ENCODE data around the gene CSAD. TPM values are rescaled to one million over a fixed set of nuclear protein-coding genes. Genes with fewer than 3 reads are reported as not detected.

Gene CSAD
- total RNA-seq, 1 donor from 2014 or later = 44.9 TPM

DNA sequence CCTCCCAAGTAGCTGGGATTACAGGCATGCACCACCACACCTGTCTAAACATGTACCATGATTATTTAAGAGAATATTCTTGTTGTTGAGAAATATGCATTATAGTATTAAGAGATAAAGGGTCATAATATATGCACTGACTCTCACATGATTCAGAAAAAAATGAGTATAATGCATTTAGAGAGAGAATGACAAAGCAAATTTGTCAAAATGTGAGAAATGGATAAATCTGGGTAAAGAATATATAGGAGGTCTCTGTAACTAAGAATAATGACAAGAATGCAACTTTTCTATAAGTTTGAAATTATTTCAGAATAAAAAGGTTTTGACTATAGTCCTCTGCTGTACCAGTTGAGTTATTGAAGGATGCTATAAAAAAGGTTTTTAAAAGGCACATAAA lies 28.3 kb downstream of the CSAD start:
- TF ChIP-seq CTCF (IDR thresholded peaks at IDR 0.05) (no peak), POLR2AphosphoS5 (IDR thresholded peaks at IDR 0.05; ENCODE audit: insufficient read depth in 1 of 2, low read depth in 1 of 2) (no peak), POLR2A (IDR thresholded peaks at IDR 0.05) (no peak)
- Histone ChIP-seq H3K36me3 (no peaks in the 10 kb centered on the region), H3K27me3 (no peaks in the 10 kb centered on the region), H3K9me3 (no peaks in the 10 kb centered on the region), H3K27ac (no peak overlapping the region), H3K4me3 (no peak overlapping the region), H3K4me1 (no peaks in the 10 kb centered on the region)
- no peak for DNase-seq (ENCODE audit: extremely low spot score in 2 of 2)
- intact Hi-C loops (cut with DNase I) = no loop called here

DNA sequence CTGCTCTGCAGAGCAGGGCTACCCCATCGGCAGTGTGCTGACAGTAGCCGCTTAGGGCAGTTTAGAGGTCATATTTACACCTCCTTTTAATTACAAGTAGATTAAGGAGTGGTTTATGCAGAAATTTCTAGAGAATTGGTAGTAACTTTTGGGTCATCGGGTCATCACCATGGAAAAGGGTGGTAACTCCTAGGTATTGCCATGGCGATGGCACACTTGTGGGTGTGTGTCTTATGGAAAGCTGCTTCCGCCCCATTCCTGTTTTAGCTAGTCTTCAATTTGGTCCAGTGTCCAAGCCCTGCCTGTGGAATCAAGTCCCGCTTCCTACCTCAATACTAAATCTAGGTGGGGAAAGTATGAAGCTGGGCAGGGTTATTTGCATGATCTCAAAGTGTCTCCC lies 29.7 kb downstream of the CSAD start:
- TF ChIP-seq CTCF (IDR thresholded peaks at IDR 0.05) (no peak), POLR2AphosphoS5 (IDR thresholded peaks at IDR 0.05; ENCODE audit: insufficient read depth in 1 of 2, low read depth in 1 of 2) (no peak), POLR2A (IDR thresholded peaks at IDR 0.05) (no peak)
- Histone ChIP-seq H3K36me3 (no peaks in the 10 kb centered on the region), H3K4me3 (no peak overlapping the region), H3K27ac (no peak overlapping the region), H3K27me3 (no peaks in the 10 kb centered on the region), H3K4me1 (no peaks in the 10 kb centered on the region), H3K9me3 (no peaks in the 10 kb centered on the region)
- intact Hi-C loops (cut with DNase I) = no loop called here
- no peak for DNase-seq (ENCODE audit: extremely low spot score in 2 of 2)

DNA sequence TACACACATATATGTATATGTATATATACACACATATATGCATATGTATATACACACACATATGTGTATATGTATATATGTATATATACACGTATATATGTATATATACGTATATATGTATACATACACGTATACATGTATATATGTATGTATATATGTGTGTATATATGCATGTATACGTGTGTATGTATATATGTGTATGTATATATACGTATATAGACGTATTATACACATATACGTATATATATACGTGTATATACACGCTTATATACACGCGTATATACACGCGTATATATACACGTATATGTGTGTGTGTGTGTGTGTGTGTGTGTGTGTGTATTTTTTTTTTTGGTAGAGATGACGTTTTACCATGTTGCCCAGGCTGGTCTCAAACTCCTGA lies 33.1 kb downstream of the CSAD start:
- Histone ChIP-seq H3K9me3 (no peaks in the 10 kb centered on the region), H3K27me3 (no peaks in the 10 kb centered on the region), H3K27ac (no peak overlapping the region), H3K4me3 (no peak overlapping the region), H3K36me3 (no peaks in the 10 kb centered on the region), H3K4me1 (no peaks in the 10 kb centered on the region)
- intact Hi-C loops (cut with DNase I) = no loop called here
- TF ChIP-seq POLR2A (IDR thresholded peaks at IDR 0.05) (no peak), POLR2AphosphoS5 (IDR thresholded peaks at IDR 0.05; ENCODE audit: insufficient read depth in 1 of 2, low read depth in 1 of 2) (no peak)
- DNase-seq (ENCODE audit: extremely low spot score in 2 of 2) = no peak

GRCh38 chr12:53147181-53147580 lies 33.5 kb downstream of the CSAD start:
- H3K27me3 ChIP-seq = no peaks in the 10 kb centered on the region

GRCh38 chr12:53145383-53146260 lies 35.1 kb downstream of the CSAD start:
- no peak for TF ChIP-seq CTCF (IDR thresholded peaks at IDR 0.05)
- no peak for TF ChIP-seq POLR2AphosphoS5 (IDR thresholded peaks at IDR 0.05; ENCODE audit: insufficient read depth in 1 of 2, low read depth in 1 of 2)
- TF ChIP-seq POLR2A (IDR thresholded peaks at IDR 0.05) = no peak
- Histone ChIP-seq H3K4me1 (no peaks in the 10 kb centered on the region), H3K36me3 (no peaks in the 10 kb centered on the region), H3K27me3 (no peaks in the 10 kb centered on the region), H3K9me3 (no peaks in the 10 kb centered on the region), H3K27ac (no peak overlapping the region), H3K4me3 (no peak overlapping the region)
- intact Hi-C loops (cut with DNase I) = no loop called here
- DNase-seq (ENCODE audit: extremely low spot score in 2 of 2) = no peak

More at GRCh38 chr12:53147181-53147580, 33.5 kb downstream of the CSAD start:
- Histone ChIP-seq H3K4me3 (no peak overlapping the region), H3K27ac (no peak overlapping the region), H3K4me1 (no peaks in the 10 kb centered on the region), H3K9me3 (no peaks in the 10 kb centered on the region), H3K36me3 (no peaks in the 10 kb centered on the region)
- no peak for DNase-seq (ENCODE audit: extremely low spot score in 2 of 2)
- TF ChIP-seq POLR2AphosphoS5 (IDR thresholded peaks at IDR 0.05; ENCODE audit: insufficient read depth in 1 of 2, low read depth in 1 of 2) (no peak), POLR2A (IDR thresholded peaks at IDR 0.05) (no peak), CTCF (IDR thresholded peaks at IDR 0.05) (no peak)
- intact Hi-C loops (cut with DNase I) = no loop called here
